OCI-LY1 (cell line): Measurements from ENCODE around the gene TMEM244.

Source experiments
- H2AFZ ChIP-seq: fragments of 200-600 bp; sonication (generic), shearing (Covaris generic); 2 replicates; pipeline ENCODE4 v1.6.0; 2014; ENCODE audit warnings: antibody characterized with exemption, mild to moderate bottlenecking, low read length
- H3F3A ChIP-seq: fragments of 200-600 bp; sonication (generic), shearing (Covaris generic); 2 replicates; pipeline ENCODE4 v1.6.0; 2014; ENCODE audit warnings: mild to moderate bottlenecking, antibody characterized with exemption, low read length, moderate library complexity; ENCODE audit not compliant: insufficient read depth
- H3K27ac ChIP-seq: fragments of 200-600 bp; sonication (generic); 2 replicates; pipeline ENCODE4 v1.5.1; 2014; ENCODE audit warnings: low read length, mixed run types, mild to moderate bottlenecking, low read depth; ENCODE audit not compliant: poor library complexity, severe bottlenecking
- H3K27me3 ChIP-seq: fragments of 200-600 bp; sonication (generic); 2 replicates; pipeline ENCODE4 v1.6.0; 2014; ENCODE audit warnings: antibody characterized with exemption, mild to moderate bottlenecking, low read length, moderate library complexity; ENCODE audit not compliant: insufficient read depth
- H3K36me3 ChIP-seq: fragments of 200-600 bp; sonication (generic); 2 replicates; pipeline ENCODE4 v1.6.1; 2014; ENCODE audit warnings: mild to moderate bottlenecking, antibody characterized with exemption, low read length, moderate library complexity, mixed read lengths; ENCODE audit not compliant: insufficient read depth
- H3K4me1 ChIP-seq: fragments of 200-600 bp; sonication (generic); 2 replicates; pipeline ENCODE4 v1.5.1; 2014; ENCODE audit warnings: mild to moderate bottlenecking, low read length, moderate library complexity; ENCODE audit not compliant: insufficient read depth, severe bottlenecking
- H3K4me2 ChIP-seq: fragments of 200-600 bp; sonication (generic), shearing (Covaris generic); 2 replicates; pipeline ENCODE4 v1.6.1; 2014; ENCODE audit warnings: low read length
- H3K4me3 ChIP-seq: fragments of 200-600 bp; sonication (generic); 2 replicates; pipeline ENCODE4 v1.5.1; 2014; ENCODE audit warnings: low read length, low read depth, mild to moderate bottlenecking, mixed read lengths; ENCODE audit not compliant: poor library complexity, severe bottlenecking
- H3K79me2 ChIP-seq: fragments of 200-600 bp; shearing (Covaris generic); 2 replicates; pipeline ENCODE4 v1.6.1; 2016; ENCODE audit warnings: mixed run types, low read length, mixed read lengths; ENCODE audit not compliant: insufficient read depth
- H3K9ac ChIP-seq: fragments of 200-600 bp; sonication (generic), shearing (Covaris generic); 2 replicates; pipeline ENCODE4 v1.6.1; 2014; ENCODE audit warnings: mild to moderate bottlenecking, low read length, mixed read lengths
- H3K9me2 ChIP-seq: fragments of 200-600 bp; sonication (generic), shearing (Covaris generic); 2 replicates; pipeline ENCODE4 v1.6.1; 2014; ENCODE audit warnings: low read depth, mild to moderate bottlenecking, low read length, mixed read lengths
- H3K9me3 ChIP-seq: fragments of 200-600 bp; shearing (Covaris generic); 2 replicates; pipeline ENCODE4 v1.6.1; 2014; ENCODE audit warnings: low read length, mixed read lengths
- H4K20me1 ChIP-seq: fragments of 200-600 bp; sonication (generic), shearing (Covaris generic); 2 replicates; pipeline ENCODE4 v1.6.0; 2016; ENCODE audit warnings: mild to moderate bottlenecking, low read length; ENCODE audit not compliant: insufficient read depth
- EZH2 ChIP-seq: fragments of 200-600 bp; sonication (generic), shearing (Covaris generic); IDR thresholded peaks from 2 replicates; pipeline ENCODE4 v1.8.0; 2017; ENCODE audit warnings: borderline replicate concordance, mixed run types, mild to moderate bottlenecking, antibody characterized with exemption, low read length, moderate library complexity, mixed read lengths
- TF ChIP-seq, protein P1 (sequence below): fragments of 200-600 bp; sonication (generic), shearing (Covaris generic); IDR thresholded peaks from 2 replicates; pipeline ENCODE4 v1.5.1; 2017; ENCODE audit warnings: mild to moderate bottlenecking, antibody characterized with exemption, low read length, moderate library complexity, mixed read lengths

Gene TMEM244

GRCh38 chr6:129889580-129889979, 28.5 kb upstream of the TMEM244 start:
- no peaks in the 10 kb centered on the region for H3K79me2 ChIP-seq
- no peak overlapping the region for H2AFZ ChIP-seq
- no peaks in the 10 kb centered on the region for H3K9me2 ChIP-seq
- no peak overlapping the region for H3K4me2 ChIP-seq
- H4K20me1 ChIP-seq: no peaks in the 10 kb centered on the region
- H3K9me3 ChIP-seq: no peaks in the 10 kb centered on the region
- TF ChIP-seq, protein P1, sequence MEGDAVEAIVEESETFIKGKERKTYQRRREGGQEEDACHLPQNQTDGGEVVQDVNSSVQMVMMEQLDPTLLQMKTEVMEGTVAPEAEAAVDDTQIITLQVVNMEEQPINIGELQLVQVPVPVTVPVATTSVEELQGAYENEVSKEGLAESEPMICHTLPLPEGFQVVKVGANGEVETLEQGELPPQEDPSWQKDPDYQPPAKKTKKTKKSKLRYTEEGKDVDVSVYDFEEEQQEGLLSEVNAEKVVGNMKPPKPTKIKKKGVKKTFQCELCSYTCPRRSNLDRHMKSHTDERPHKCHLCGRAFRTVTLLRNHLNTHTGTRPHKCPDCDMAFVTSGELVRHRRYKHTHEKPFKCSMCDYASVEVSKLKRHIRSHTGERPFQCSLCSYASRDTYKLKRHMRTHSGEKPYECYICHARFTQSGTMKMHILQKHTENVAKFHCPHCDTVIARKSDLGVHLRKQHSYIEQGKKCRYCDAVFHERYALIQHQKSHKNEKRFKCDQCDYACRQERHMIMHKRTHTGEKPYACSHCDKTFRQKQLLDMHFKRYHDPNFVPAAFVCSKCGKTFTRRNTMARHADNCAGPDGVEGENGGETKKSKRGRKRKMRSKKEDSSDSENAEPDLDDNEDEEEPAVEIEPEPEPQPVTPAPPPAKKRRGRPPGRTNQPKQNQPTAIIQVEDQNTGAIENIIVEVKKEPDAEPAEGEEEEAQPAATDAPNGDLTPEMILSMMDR: no peak
- TF ChIP-seq EZH2: no peak
- no peak overlapping the region for H3K27ac ChIP-seq
- H3K4me1 ChIP-seq: no peaks in the 10 kb centered on the region
- no peak overlapping the region for H3K9ac ChIP-seq
- no peaks in the 10 kb centered on the region for H3K27me3 ChIP-seq
- H3F3A ChIP-seq: no peaks in the 10 kb centered on the region
- H3K4me3 ChIP-seq: no peak overlapping the region
- no peaks in the 10 kb centered on the region for H3K36me3 ChIP-seq

DNA sequence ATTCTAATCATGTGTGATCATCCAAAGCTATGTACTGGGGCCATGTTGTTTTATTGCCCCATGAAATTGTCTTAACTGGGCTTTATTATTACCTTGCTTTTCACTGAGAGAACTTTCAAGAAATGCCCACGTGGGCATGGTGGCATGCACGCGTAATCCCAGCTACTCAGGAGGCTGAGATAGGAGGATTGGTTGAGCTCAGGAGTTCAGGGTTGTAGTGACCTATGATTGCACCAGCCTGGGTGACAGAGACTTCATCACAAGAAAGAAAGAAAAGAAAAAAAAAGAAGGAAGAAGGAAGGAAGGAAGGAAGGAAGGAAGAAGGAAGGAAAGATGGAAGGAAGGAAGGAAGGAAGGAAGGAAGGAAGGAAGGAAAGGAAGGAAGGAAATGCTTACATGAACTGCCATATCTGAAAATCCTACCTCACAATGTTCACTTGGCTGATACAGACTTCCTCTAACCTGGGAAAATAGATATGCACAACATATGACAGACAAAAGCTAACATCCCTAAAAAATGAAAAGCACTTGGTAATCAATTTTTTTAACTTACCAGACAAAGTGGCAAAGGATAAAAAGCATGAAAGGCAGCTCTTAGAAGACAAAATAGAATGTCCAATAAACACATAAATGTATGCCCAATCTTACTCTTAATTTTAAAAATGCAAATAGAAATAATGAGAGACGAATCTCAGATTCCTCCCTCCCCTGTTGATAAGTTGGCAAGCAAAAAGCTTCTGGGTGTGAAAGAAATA, 25.5 kb upstream of the TMEM244 start:
- Histone ChIP-seq H3K4me2 (no peak overlapping the region), H3K36me3 (no peaks in the 10 kb centered on the region), H3K4me3 (no peak overlapping the region), H3K9me3 (no peaks in the 10 kb centered on the region), H3K27me3 (no peaks in the 10 kb centered on the region), H2AFZ (no peak overlapping the region), H4K20me1 (no peaks in the 10 kb centered on the region), H3F3A (no peaks in the 10 kb centered on the region), H3K9ac (no peak overlapping the region), H3K9me2 (no peaks in the 10 kb centered on the region), H3K27ac (no peak overlapping the region), H3K79me2 (no peaks in the 10 kb centered on the region), H3K4me1 (no peaks in the 10 kb centered on the region)
- TF ChIP-seq EZH2: no peak
- TF ChIP-seq, protein P1: no peak

- Histone ChIP-seq H3K9me3 (no peaks in the 10 kb centered on the region), H3K27me3 (no peaks in the 10 kb centered on the region), H3F3A (no peaks in the 10 kb centered on the region), H3K4me1 (no peaks in the 10 kb centered on the region), H3K79me2 (no peaks in the 10 kb centered on the region), H3K9ac (no peak overlapping the region), H3K36me3 (no peaks in the 10 kb centered on the region), H3K4me3 (no peak overlapping the region), H3K27ac (no peak overlapping the region), H4K20me1 (no peaks in the 10 kb centered on the region), H3K4me2 (no peak overlapping the region), H2AFZ (no peak overlapping the region), H3K9me2 (no peaks in the 10 kb centered on the region)
- TF ChIP-seq EZH2: no peak
- TF ChIP-seq, protein P1: no peak
Measured at GRCh38 chr6:129884211-129884610, 23.1 kb upstream of the TMEM244 start.
